IMR-90 (cell line): ENCODE measurements around the gene RAB40A.
A peak's percentile ranks its signal among the peaks of the same experiment; 100 is the strongest.

Experiments
- BHLHE40 ChIP-seq: fragments of 150-350 bp; IDR thresholded peaks from 2 replicates; pipeline ENCODE4 v1.6.1; 2016; ENCODE audit warnings: mild to moderate bottlenecking, low read depth, low read length
- CEBPB ChIP-seq: IDR thresholded peaks from 2 replicates; pipeline ENCODE4 v1.6.1; 2012; ENCODE audit warnings: low read depth, low read length, improper control_type of control experiment
- MAFK ChIP-seq: IDR thresholded peaks from 2 replicates; pipeline ENCODE4 v1.6.1; 2012; ENCODE audit warnings: low read depth, low read length, improper control_type of control experiment
- MAZ ChIP-seq: IDR thresholded peaks from 2 replicates; pipeline ENCODE4 v1.6.1; 2012; ENCODE audit warnings: low read depth, mild to moderate bottlenecking, low read length, improper control_type of control experiment, moderate library complexity, borderline replicate concordance
- MXI1 ChIP-seq: IDR thresholded peaks from 2 replicates; pipeline ENCODE4 v1.6.1; 2012; ENCODE audit warnings: low read depth, mild to moderate bottlenecking, low read length, moderate library complexity, borderline replicate concordance
- POLR2A ChIP-seq: IDR thresholded peaks from 2 replicates; pipeline ENCODE4 v1.6.1; 2012; ENCODE audit warnings: mild to moderate bottlenecking, low read depth, low read length
- RAD21 ChIP-seq: IDR thresholded peaks from 2 replicates; pipeline ENCODE4 v1.6.1; 2012; ENCODE audit warnings: low read length, improper control_type of control experiment
- RCOR1 ChIP-seq: IDR thresholded peaks from 2 replicates; pipeline ENCODE4 v1.6.1; 2012; ENCODE audit warnings: mild to moderate bottlenecking, low read length, improper control_type of control experiment; ENCODE audit not compliant: insufficient replicate concordance
- RFX5 ChIP-seq: IDR thresholded peaks from 2 replicates; pipeline ENCODE4 v1.8.0; 2012; ENCODE audit warnings: low read depth, mild to moderate bottlenecking, low read length, moderate library complexity
- SMC3 ChIP-seq: fragments of 150-350 bp; IDR thresholded peaks from 2 replicates; pipeline ENCODE4 v1.6.1; 2016; ENCODE audit warnings: low read depth, mild to moderate bottlenecking, antibody characterized with exemption, low read length, moderate library complexity
- TF ChIP-seq, protein P1 (sequence below): conservative IDR thresholded peaks from 2 replicates; pipeline ENCODE4 v1.5.1; 2012; ENCODE audit warnings: mild to moderate bottlenecking, low read depth, low read length, improper control_type of control experiment
- TF ChIP-seq, protein P2 (sequence below): fragments of 150-350 bp; IDR thresholded peaks from 2 replicates; pipeline ENCODE4 v1.6.1; 2017; ENCODE audit warnings: mild to moderate bottlenecking, antibody characterized with exemption, low read length, low read depth

DNA sequence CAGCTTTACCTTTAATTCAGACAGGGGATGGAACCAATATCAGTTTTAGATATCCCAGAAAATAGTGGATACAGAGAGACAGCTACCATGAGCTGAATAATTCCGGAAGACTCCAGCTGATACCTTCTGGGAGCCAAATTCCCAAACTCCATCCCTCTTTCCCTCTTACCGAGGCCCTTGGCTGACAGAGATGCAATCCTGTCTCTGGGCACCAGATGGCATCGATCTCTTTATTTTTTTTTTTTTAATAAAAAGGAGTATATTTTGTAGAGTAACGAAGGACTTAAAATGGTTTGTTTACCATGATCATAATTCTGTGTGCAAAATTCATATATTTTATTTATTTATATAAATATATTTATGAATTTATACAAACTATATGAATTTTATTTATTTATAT lies 31.0 kb downstream of the RAB40A start:
- TF ChIP-seq, protein P1, sequence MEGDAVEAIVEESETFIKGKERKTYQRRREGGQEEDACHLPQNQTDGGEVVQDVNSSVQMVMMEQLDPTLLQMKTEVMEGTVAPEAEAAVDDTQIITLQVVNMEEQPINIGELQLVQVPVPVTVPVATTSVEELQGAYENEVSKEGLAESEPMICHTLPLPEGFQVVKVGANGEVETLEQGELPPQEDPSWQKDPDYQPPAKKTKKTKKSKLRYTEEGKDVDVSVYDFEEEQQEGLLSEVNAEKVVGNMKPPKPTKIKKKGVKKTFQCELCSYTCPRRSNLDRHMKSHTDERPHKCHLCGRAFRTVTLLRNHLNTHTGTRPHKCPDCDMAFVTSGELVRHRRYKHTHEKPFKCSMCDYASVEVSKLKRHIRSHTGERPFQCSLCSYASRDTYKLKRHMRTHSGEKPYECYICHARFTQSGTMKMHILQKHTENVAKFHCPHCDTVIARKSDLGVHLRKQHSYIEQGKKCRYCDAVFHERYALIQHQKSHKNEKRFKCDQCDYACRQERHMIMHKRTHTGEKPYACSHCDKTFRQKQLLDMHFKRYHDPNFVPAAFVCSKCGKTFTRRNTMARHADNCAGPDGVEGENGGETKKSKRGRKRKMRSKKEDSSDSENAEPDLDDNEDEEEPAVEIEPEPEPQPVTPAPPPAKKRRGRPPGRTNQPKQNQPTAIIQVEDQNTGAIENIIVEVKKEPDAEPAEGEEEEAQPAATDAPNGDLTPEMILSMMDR: peak; percentile 41
- no peak for TF ChIP-seq CEBPB
- TF ChIP-seq BHLHE40: no peak
- no peak for TF ChIP-seq POLR2A
- TF ChIP-seq MAZ: no peak
- TF ChIP-seq RFX5: no peak
- TF ChIP-seq MXI1: no peak
- TF ChIP-seq RAD21: no peak; the same call in 1 of the 2 replicates
- TF ChIP-seq MAFK: no peak
- TF ChIP-seq SMC3: peak; percentile 35
- TF ChIP-seq, protein P2, sequence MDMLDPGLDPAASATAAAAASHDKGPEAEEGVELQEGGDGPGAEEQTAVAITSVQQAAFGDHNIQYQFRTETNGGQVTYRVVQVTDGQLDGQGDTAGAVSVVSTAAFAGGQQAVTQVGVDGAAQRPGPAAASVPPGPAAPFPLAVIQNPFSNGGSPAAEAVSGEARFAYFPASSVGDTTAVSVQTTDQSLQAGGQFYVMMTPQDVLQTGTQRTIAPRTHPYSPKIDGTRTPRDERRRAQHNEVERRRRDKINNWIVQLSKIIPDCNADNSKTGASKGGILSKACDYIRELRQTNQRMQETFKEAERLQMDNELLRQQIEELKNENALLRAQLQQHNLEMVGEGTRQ: no peak
- no peak for TF ChIP-seq RCOR1
